ENCODE data around the gene SNTG2.

GRCh38 chr2:1268034-1268433 is 317.4 kb downstream of the SNTG2 start:
- TF ChIP-seq POLR2AphosphoS5 (IDR thresholded peaks at IDR 0.05) (no peak), CTCF (IDR thresholded peaks at IDR 0.05) (no peak), POLR2A (IDR thresholded peaks at IDR 0.05) (no peak)
